HepG2 (cell line): ENCODE results near the gene TBL2. TPM values are rescaled to one million over a fixed set of nuclear protein-coding genes. Genes with fewer than 3 reads are reported as not detected.

Experiments used
- ATM ChIP-seq: fragments of 450-650 bp; IDR thresholded peaks from 2 replicates; pipeline ENCODE4 v1.7.1; 2017; ENCODE audit warnings: mild to moderate bottlenecking, borderline replicate concordance
- ATRX ChIP-seq: sonication (generic); formaldehyde crosslinking; IDR thresholded peaks from 2 replicates; pipeline ENCODE4 v1.4.0; 2020; ENCODE audit warnings: missing genetic modification reagents, borderline replicate concordance
- FOXK1 ChIP-seq: sonication (generic); formaldehyde crosslinking; IDR thresholded peaks from 2 replicates; pipeline ENCODE4 v1.4.0; 2020; ENCODE audit warnings: low read depth, missing genetic modification reagents, borderline replicate concordance
- GTF2F1 ChIP-seq: fragments of 150-350 bp; IDR thresholded peaks from 2 replicates; pipeline ENCODE4 v1.6.1; 2014; ENCODE audit warnings: low read length
- HMG20A ChIP-seq: IDR thresholded peaks from 2 replicates; pipeline ENCODE4 v1.6.1; 2016; ENCODE audit warnings: borderline replicate concordance
- NAIF1 ChIP-seq: sonication (generic); formaldehyde crosslinking; IDR thresholded peaks from 2 replicates; pipeline ENCODE4 v1.5.0; 2020; ENCODE audit warnings: mild to moderate bottlenecking, missing genetic modification reagents, borderline replicate concordance
- NFE2 ChIP-seq: sonication (generic); formaldehyde crosslinking; IDR thresholded peaks from 2 replicates; pipeline ENCODE4 v1.4.0; 2020; ENCODE audit warnings: missing genetic modification reagents
- PHF20 ChIP-seq: sonication (generic); formaldehyde crosslinking; IDR thresholded peaks from 2 replicates; pipeline ENCODE4 v1.5.0; 2020; ENCODE audit warnings: mild to moderate bottlenecking, missing genetic modification reagents
- SCMH1 ChIP-seq: sonication (generic); formaldehyde crosslinking; IDR thresholded peaks from 2 replicates; pipeline ENCODE4 v1.9.0; 2021; ENCODE audit warnings: missing genetic modification reagents, mild to moderate bottlenecking, borderline replicate concordance
- TARDBP ChIP-seq: sonication (generic); formaldehyde crosslinking; IDR thresholded peaks from 2 replicates; pipeline ENCODE4 v1.8.0; 2022; ENCODE audit warnings: mild to moderate bottlenecking, missing genetic modification reagents
- THAP11 ChIP-seq: IDR thresholded peaks from 2 replicates; pipeline ENCODE4 v1.6.1; 2016; ENCODE audit warnings: missing biosample characterization, missing genetic modification reagents
- ZNF468 ChIP-seq: sonication (generic); formaldehyde crosslinking; IDR thresholded peaks from 2 replicates; pipeline ENCODE4 v1.8.0; 2022; ENCODE audit warnings: mild to moderate bottlenecking, moderate library complexity, missing genetic modification reagents
- ZNF556 ChIP-seq: sonication (generic); formaldehyde crosslinking; IDR thresholded peaks from 2 replicates; pipeline ENCODE4 v1.4.0; 2020; ENCODE audit warnings: mild to moderate bottlenecking, missing genetic modification reagents, borderline replicate concordance
- ZNF562 ChIP-seq: sonication (generic); formaldehyde crosslinking; IDR thresholded peaks from 2 replicates; pipeline ENCODE4 v1.8.0; 2022; ENCODE audit warnings: missing genetic modification reagents, borderline replicate concordance
- ZNF720 ChIP-seq: sonication (generic); formaldehyde crosslinking; IDR thresholded peaks from 2 replicates; pipeline ENCODE4 v1.4.0; 2020; ENCODE audit warnings: missing genetic modification reagents
- ZNF746 ChIP-seq: sonication (generic); formaldehyde crosslinking; IDR thresholded peaks from 2 replicates; pipeline ENCODE4 v1.8.0; 2022; ENCODE audit warnings: mild to moderate bottlenecking, missing genetic modification reagents
- ZNF75D ChIP-seq: sonication (generic); formaldehyde crosslinking; IDR thresholded peaks from 2 replicates; pipeline ENCODE4 v1.8.1; 2023; ENCODE audit warnings: missing genetic modification reagents, mild to moderate bottlenecking, borderline replicate concordance
- ZNF841 ChIP-seq: sonication (generic); formaldehyde crosslinking; IDR thresholded peaks from 2 replicates; pipeline ENCODE4 v1.8.1; 2023; ENCODE audit warnings: missing genetic modification reagents, borderline replicate concordance
- ZZZ3 ChIP-seq: sonication (generic); formaldehyde crosslinking; IDR thresholded peaks from 2 replicates; pipeline ENCODE4 v1.4.0; 2020; ENCODE audit warnings: missing genetic modification reagents, mild to moderate bottlenecking, borderline replicate concordance
- polyA plus RNA-seq, 8 experiments: library from polyadenylated mRNA; depleted of rRNA in 3 of 8; stranded (reverse) in 7 of 8; unstranded in 1 of 8; fragments of >200 nt; fragmentation: Illumina TruSeq in 4 of 8; extraction: Trizol in 4 of 8; gene quantifications; 2 replicates each; pipeline versions ENCODE4 v1.2.1 to v1.2.3, GENCODE V29; 2011 to 2016; ENCODE audit warnings: low read depth in 4 of 8, missing spikeins in 1 of 8, mixed read lengths in 1 of 8; ENCODE audit not compliant: insufficient read depth in 1 of 8
- total RNA-seq, 5 experiments: library from RNA; depleted of rRNA; stranded (reverse); fragments of >200 nt; fragmentation: Illumina TruSeq; extraction: Trizol; gene quantifications; 2 replicates each; pipeline ENCODE4 v1.2.3, GENCODE V29; 2016; ENCODE audit warnings: low read depth in 1 of 5
- TF ChIP-seq, protein P1 (sequence below), 2 experiments: sonication (generic) in 1 of 2; formaldehyde crosslinking in 1 of 2; IDR thresholded peaks; 2 replicates each; pipeline versions ENCODE4 v1.6.1 to v1.9.0; 2014 to 2022; ENCODE audit warnings: antibody characterized with exemption in 1 of 2, borderline replicate concordance in 1 of 2, inconsistent platforms in 1 of 2, low read depth in 1 of 2, missing genetic modification reagents in 1 of 2
- TF ChIP-seq, protein P2 (sequence below): sonication (generic); formaldehyde crosslinking; IDR thresholded peaks from 2 replicates; pipeline ENCODE4 v1.8.1; 2023; ENCODE audit warnings: mild to moderate bottlenecking, moderate library complexity, missing genetic modification reagents
- TF ChIP-seq, protein P3 (sequence below): sonication (generic); formaldehyde crosslinking; conservative IDR thresholded peaks from 2 replicates; pipeline ENCODE4 v1.4.0; 2020; ENCODE audit warnings: missing genetic modification reagents

The TBL2 gene
- total and polyA plus RNA-seq, 2 of the 13 experiments (the other 11 are each of a cell fraction or from before 2014, with no cell fraction given): 43.4 to 47.2 TPM

DNA sequence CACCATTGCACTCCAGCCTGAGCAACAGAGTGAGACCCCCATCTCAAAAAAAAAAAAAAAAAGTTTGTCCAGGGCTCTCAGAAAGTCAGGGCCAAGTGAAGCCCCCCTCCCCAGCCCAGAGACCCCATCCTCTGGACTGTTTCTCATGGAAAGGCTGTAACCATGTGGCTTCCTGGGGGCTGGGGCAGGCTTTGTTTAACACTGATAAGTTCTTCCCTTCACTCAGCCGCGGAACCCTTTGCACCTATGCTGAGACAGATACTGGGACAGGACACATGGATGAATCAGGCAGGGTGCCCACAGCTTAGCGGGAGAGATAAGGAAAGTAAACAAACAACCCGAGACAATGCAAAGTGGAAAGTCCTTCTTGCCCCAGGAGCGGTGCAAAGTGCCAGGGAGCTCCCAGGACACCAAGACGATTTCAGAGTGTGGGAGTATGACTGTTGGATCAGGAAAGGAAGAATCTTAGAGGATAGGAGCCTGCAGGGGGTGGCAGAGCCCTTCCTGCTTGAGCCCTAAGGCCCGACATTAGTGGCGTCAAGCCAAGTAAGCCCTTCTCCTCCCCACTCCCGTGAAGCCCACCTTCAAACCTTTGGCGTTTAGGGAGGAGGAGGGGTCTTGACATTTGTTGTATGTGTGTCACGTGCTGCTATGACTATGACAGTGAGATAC lies 34.4 kb upstream of the TBL2 start (continued):
- TF ChIP-seq ZNF841 (CRISPR knock-in tag): no peak
- TF ChIP-seq FOXK1 (CRISPR knock-in tag): peak; percentile 95
- TF ChIP-seq, protein P1, sequence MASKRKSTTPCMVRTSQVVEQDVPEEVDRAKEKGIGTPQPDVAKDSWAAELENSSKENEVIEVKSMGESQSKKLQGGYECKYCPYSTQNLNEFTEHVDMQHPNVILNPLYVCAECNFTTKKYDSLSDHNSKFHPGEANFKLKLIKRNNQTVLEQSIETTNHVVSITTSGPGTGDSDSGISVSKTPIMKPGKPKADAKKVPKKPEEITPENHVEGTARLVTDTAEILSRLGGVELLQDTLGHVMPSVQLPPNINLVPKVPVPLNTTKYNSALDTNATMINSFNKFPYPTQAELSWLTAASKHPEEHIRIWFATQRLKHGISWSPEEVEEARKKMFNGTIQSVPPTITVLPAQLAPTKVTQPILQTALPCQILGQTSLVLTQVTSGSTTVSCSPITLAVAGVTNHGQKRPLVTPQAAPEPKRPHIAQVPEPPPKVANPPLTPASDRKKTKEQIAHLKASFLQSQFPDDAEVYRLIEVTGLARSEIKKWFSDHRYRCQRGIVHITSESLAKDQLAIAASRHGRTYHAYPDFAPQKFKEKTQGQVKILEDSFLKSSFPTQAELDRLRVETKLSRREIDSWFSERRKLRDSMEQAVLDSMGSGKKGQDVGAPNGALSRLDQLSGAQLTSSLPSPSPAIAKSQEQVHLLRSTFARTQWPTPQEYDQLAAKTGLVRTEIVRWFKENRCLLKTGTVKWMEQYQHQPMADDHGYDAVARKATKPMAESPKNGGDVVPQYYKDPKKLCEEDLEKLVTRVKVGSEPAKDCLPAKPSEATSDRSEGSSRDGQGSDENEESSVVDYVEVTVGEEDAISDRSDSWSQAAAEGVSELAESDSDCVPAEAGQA (IDR thresholded peaks at IDR 0.05; ENCODE audit: low read depth): no peak
- TF ChIP-seq, protein P1 (CRISPR knock-in tag; IDR thresholded peaks at IDR 0.05; ENCODE audit: borderline replicate concordance): no peak
- no peak for TF ChIP-seq ZZZ3 (CRISPR knock-in tag)
- no peak for TF ChIP-seq SCMH1 (CRISPR knock-in tag)
- TF ChIP-seq ZNF720 (CRISPR knock-in tag): no peak
- TF ChIP-seq ZNF75D (CRISPR knock-in tag): no peak
- TF ChIP-seq ZNF562: no peak
- peak; percentile 75 for TF ChIP-seq THAP11 (CRISPR knock-in tag)
- peak; percentile 55; the same call in 1 of the 2 replicates for TF ChIP-seq NAIF1 (CRISPR knock-in tag)
- TF ChIP-seq ZNF746 (CRISPR knock-in tag): peak; percentile 90
- TF ChIP-seq HMG20A (CRISPR knock-in tag): peak; percentile 93
- TF ChIP-seq ATRX (CRISPR knock-in tag): no peak
- TF ChIP-seq ZNF468 (CRISPR knock-in tag): no peak
- TF ChIP-seq PHF20 (CRISPR knock-in tag): peak; percentile 33; the same call in 1 of the 2 replicates
- TF ChIP-seq ATM: no peak
- TF ChIP-seq, protein P2, sequence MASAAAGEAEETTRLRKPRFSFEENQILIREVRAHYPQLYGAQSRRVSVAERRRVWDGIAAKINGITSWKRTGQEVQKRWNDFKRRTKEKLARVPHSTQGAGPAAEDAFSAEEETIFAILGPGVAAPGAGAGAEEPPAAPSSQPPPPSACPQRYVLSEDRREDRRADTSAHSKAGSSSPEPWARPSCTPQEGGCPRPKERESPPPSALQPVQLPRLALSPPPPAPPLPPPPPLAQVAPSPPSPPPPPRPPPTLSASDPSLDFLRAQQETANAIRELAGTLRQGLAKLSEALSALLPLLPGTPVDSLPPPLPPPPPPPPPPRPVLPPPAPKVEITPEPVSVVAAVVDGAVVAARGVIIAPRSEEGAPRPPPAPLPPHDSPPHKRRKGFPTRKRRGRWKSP (CRISPR knock-in tag): peak; percentile 89
- TF ChIP-seq ZNF556: peak; percentile 70; the same call in 1 of the 2 replicates
- TF ChIP-seq GTF2F1: no peak
- TF ChIP-seq TARDBP (CRISPR knock-in tag): peak; percentile 97
- TF ChIP-seq NFE2 (CRISPR knock-in tag): no peak
- TF ChIP-seq, protein P3, sequence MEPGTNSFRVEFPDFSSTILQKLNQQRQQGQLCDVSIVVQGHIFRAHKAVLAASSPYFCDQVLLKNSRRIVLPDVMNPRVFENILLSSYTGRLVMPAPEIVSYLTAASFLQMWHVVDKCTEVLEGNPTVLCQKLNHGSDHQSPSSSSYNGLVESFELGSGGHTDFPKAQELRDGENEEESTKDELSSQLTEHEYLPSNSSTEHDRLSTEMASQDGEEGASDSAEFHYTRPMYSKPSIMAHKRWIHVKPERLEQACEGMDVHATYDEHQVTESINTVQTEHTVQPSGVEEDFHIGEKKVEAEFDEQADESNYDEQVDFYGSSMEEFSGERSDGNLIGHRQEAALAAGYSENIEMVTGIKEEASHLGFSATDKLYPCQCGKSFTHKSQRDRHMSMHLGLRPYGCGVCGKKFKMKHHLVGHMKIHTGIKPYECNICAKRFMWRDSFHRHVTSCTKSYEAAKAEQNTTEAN: no peak; the same call in 1 of the 2 replicates
